NCI-H2227 (cell line): ENCODE measurements around the gene RAD23B.

Experiments used
- DNase-seq: peaks from one replicate; lab custom pipeline; 2025; ENCODE audit not compliant: unreplicated experiment; lab: John Stamatoyannopoulos, UW

The RAD23B gene

DNA sequence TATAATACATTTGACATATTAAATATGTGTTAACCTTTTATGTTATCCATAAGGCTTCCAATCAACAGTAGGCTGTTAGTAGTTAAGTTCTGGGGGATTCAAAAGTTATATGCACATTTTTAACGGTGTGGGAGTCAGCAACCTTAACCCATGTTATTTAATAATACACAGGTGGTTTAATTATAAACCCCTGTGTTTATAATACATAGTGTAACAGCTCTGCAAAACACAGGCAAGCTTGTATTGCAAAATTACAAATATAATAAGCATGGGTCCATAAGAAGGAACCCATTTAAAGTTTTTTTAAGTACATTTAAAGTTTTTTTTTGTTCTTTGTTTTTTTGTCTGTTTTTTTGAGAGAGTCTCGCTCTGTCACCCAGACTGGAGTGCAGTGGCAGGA lies 14.5 kb upstream of the RAD23B start:
- DNase-seq = no peak

DNA sequence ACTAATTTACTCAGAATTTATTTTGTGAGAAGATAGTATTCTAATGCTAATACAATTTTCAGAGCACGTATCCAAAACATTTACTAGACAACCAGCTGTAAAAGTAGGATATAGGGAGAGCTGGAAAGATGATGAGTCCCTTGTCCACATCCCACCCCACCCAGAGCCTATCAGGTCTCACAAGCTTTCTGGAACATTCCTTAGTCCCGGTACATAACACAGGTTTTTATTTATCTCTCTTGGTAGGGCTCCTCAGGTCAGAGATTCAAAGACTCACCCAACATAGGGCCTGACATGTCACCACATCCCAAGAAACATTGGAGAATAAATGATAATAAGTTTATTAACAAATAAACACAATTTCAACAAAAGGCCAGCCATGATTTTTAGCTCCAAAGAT lies 13.8 kb upstream of the RAD23B start:
- no peak for DNase-seq

DNA sequence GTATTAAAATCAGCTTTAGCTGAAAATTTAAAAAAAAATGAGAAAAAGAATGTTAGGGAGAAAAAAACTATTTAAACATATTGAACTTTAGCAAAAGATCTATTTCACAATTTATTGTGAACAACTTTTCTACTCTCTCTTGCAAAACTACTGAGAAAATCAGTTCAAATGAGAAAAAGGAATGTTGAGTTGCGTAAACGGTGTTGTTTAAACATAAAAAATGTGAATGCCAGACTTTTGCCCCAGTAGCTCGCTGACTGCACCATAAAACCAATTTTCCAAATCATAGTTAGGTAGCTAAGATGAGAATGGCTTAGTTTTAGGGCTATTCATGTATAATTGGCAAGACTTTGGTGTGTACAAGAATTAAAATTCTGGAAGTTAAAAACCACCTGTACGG lies 13.4 kb upstream of the RAD23B start:
- DNase-seq = no peak

DNA sequence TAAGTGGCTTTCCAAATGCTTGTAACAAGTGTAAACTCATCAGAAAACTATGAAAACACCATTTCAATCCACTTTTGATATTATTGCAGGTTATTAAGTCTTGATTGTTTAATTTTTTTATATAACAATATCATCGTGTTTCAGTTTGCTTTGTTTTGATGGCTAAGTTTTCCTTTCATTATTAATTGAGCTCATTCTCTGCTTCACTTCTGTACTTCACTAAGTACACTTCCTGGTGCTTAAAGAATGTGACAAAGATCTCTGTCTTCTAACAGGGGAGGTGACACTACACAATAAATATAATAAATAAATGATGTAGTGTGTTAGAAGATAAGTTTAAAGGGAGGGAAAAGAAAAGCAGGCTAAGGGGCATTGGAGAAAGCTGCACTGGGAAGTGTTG lies 13.0 kb upstream of the RAD23B start:
- no peak for DNase-seq

DNA sequence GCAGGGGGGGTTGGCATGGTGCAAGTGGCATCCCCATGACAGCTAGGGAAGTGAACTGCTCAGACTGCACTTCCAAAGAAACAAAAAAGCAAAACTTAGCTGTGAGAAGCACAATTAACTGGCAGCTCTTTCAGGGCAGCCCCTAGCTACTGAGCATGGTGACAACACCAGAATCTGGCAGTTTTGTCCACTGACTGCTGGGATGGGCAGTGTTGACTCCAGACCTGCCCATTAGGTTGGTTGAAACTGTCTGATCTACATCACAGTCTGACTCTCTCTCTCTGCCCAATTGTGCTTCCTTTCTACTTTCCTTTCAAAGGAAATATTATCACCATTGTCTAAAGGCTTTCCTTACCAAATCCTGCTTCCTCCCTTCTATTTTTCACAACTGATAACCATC lies 12.5 kb upstream of the RAD23B start:
- DNase-seq = no peak

DNA sequence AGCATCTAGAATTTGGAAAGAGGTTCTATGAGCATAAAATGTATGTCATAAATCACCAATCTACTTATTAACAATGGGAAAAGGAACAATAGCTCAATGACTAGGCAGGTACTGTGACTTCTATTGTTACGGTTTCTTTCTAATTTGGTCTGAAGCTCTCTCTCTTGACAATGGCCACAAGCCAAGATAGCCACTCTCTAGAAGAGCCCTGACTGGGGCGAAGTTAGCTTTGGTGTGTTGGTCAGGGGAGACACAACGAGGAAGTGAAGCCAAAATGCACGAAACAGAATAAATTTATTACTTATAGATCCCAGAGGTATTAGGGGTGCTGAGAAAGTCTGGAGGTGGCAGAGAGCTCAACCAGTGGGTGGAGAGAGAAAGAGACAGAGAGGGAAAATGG lies 9.4 kb upstream of the RAD23B start:
- DNase-seq = no peak

- DNase-seq = no peak
Observed at GRCh38 chr9:107274096-107274495, 9.0 kb upstream of the RAD23B start.

- DNase-seq = no peak
Observed at GRCh38 chr9:107274953-107275422, 8.1 kb upstream of the RAD23B start.

DNA sequence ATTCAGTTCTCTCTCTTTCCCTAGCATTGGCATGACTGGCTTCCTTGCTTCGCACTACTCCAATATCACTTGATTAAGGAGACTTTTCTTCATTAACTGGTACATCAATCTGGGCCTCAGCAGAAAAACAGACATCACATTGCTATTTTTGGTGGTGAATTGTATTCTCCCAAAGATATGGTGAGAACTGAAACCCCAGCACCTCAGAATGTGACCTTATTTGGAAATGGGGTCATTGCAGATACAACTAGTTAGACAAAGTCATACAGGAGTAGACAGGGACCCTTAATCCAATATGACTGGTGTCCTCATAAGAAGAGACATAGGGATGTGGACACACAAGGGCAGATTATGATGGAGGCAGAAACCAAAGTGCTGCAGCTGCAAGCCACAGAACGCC lies 7.5 kb upstream of the RAD23B start:
- DNase-seq = no peak

- no peak for DNase-seq
Observed at GRCh38 chr9:107276966-107277710, 5.9 kb upstream of the RAD23B start.

- no peak for DNase-seq
Observed at GRCh38 chr9:107277801-107278200, 5.3 kb upstream of the RAD23B start.

DNA sequence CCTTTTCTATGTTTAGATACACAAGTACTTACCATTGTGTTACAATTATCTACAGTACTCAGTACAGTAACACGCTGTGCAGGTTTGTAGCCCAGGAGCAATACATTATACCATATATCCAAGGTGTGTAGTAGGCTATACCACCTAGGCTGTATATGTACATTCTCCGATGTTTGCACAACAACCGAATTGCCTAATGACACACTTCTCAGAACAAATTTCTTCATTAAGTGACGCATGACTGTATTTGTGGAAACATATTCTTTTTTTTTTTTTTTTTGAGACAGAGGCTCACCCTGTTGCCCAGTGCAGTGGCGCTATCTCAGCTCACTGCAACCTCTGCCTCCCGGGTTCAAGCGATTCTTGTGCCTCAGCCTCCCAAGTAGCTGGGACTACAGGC lies 4.0 kb upstream of the RAD23B start:
- DNase-seq = no peak

DNA sequence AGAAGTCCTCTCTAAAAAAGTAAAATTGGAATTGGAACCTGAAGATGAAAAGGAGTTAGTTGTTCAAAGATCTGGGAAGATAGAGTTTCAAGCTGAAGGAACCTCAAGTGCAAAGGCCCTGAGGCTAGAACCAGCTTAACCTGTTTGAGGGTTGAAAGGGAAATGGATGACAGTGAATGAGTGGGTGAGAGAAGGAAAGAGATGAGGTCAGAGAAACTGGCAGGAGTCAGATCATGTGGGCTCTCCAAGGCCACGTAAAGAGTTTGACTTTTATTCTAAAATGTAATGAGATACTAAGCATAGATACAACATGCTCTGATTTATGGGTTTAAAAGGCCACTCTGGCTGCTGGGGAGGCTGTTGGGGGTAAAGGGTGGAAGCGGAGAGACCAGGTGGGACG lies 2.5 kb upstream of the RAD23B start:
- DNase-seq = no peak

- DNase-seq = no peak
Observed at GRCh38 chr9:107281184-107281583, 1.9 kb upstream of the RAD23B start.

- DNase-seq = no peak
Observed at GRCh38 chr9:107281922-107282667, 984 bp upstream of the RAD23B start.

DNA sequence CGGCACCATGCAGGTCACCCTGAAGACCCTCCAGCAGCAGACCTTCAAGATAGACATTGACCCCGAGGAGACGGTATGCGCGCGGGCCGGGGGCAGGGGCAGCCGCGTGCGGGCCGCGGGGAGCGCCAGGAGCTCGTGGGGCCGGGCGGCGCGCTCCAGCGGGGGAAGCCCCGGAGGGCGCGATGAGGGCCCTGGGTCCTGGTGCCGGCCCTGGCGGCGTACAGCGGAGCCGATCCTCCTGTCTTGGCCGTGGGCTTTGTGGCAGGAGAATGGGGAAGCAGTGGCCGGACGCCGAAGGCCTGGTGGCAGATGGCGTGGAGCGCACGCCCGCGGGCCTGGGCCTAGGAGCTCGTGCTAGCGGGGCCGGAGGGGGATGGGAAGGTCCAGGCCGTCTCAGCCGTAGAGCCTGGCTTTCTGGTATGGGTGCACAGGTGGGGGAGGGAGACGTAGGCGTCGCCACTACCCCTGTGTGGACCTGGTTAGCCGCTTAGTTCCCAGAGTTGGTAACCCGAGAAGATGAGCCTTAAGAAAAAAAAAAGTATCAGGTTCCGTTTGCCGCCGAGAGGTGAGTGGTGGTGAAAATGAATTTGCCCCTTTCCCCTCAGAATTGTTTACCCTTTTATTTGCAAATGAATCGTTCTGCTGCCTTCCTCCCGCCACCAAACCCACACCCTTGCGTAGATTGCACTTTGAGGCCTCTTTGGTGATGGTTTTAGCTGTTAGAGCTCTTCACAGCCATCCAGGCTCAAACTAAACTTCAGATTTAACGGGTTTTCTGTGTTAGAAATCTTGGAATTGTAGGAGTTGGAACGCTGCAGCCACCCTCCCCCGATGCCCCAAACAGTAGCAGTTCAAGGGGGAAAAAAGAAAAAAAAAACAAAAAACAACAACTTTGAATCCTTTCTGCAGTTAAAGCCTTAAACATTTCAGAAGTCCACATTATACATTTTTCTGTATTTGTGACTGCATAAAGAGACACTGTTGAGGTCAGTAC lies 841 bp downstream of the RAD23B start:
- DNase-seq = peak; percentile 50

- DNase-seq = no peak
Observed at GRCh38 chr9:107284636-107285035, 1.6 kb downstream of the RAD23B start.

DNA sequence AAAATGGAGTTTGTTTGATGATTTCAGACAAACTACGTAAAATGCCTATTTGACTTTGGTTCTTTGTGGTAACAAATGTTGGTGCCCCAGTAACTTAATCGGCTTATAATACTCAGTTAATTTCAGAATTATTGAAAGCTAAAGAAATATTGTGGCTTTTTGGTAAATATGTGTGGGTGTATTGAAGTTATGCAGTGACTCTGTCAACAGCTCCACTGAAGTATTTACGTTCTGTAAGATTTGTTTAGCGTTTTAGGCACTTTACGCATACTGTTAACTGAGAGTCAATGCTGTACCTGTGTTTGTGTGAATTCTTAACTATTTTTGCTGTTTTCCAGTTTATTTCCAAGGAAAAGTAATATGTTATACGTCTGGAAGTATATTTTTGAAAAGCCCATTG lies 2.2 kb downstream of the RAD23B start:
- no peak for DNase-seq

GRCh38 chr9:107286057-107286456 lies 3.0 kb downstream of the RAD23B start:
- DNase-seq = no peak

DNA sequence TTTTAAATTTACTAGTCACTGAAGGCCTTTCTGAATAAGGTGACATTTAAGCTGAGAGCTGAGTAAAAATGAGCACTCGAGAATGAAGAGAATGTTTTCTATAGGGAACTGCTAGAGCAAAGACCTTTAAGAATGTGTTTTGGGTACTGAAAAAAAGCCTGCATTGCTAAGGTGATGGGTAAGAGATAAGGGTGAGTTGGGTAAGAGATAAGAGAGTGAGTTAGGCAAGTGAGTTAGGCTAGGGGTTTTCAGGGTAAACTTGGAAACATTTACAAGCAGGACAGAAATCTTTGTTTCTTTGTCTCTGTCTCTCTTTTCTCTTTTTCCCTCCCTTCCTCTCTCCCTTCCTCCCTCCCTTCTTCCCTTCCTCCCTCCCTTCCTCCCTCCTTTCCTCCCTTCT lies 5.6 kb downstream of the RAD23B start:
- no peak for DNase-seq

- no peak for DNase-seq
Observed at GRCh38 chr9:107290619-107291018, 7.5 kb downstream of the RAD23B start.
